ENCODE measurements around the gene RBP2. TPM values are rescaled to one million over a fixed set of nuclear protein-coding genes. Genes with fewer than 3 reads are reported as not detected.
"Not testable (repeated sequence)": the region's sequence is repeated elsewhere in the genome, so short reads cannot be mapped to it uniquely, and the experiment has no call there.

RBP2 gene
- total and polyA plus RNA-seq, 10 of the 15 experiments (the other 5 are each of a cell fraction or from before 2014, with no cell fraction given) = not detected

DNA sequence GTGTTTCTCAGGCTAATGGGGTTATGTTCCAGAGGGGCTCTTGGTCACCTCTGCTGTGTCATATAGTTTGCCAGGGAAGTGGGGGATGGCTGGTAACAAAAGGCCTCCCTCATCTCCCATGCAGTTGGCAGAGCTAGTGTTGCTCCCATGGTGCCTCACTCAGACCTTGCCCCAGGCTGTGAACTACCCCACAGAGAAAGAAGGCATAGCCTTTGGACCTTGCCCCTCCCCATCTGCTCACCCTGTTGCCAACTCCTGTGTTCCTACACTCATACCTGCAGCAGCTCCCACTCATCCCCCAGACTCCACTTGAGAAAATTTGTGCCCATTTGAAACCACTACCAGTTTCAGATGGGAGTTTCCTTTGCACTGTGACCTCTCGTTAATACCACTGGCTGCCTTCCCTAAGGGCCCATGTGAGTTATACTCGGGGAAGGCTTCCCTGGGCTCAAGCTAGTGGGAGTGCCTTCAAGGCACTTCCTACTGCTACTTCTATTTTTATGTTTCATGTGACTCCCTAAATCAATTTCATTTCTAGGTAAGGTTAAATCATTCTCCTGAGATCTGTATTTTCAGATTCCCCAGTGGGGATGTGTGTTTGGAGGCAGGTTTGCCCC is 61.6 kb downstream of the RBP2 start:
- POLR2A ChIA-PET = no interaction called here
- no peaks in the 10 kb centered on the region for H4K20me1 ChIP-seq (ENCODE audit: control insufficient read depth, insufficient read depth)
- DNase-seq (ENCODE audit: low read depth, low spot score) (no peak), ATAC-seq (no peak), FAIRE-seq (no peak)
- CTCF ChIA-PET = no interaction called here
- RAD21 ChIA-PET (ENCODE audit: unreplicated experiment) = no interaction called here
- H3K9me3 ChIP-seq (replicated peaks; ENCODE audit: control insufficient read depth, insufficient read depth, low read length) = no peaks in the 10 kb centered on the region; the same call in 2 of the 3 replicates
- H3K4me3 ChIP-seq = no peak overlapping the region
- H3K4me1 ChIP-seq (ENCODE audit: control insufficient read depth, insufficient read depth, low read length) = no peaks in the 10 kb centered on the region
- SMC1A ChIA-PET (ENCODE audit: uncharacterized antibody, unreplicated experiment) = no interaction called here
- H3K4me2 ChIP-seq (ENCODE audit: control insufficient read depth, insufficient read depth) = no peak overlapping the region
- no peak overlapping the region for H2AFZ ChIP-seq (ENCODE audit: control insufficient read depth, low read depth, low read length)
- no peaks in the 10 kb centered on the region for H3K36me3 ChIP-seq (ENCODE audit: control insufficient read depth in 2 of 2, insufficient read depth in 2 of 2, low read length in 1 of 2)
- intact Hi-C loops (cut with micrococcal nuclease; ENCODE audit: unreplicated experiment) = no loop called here
- no TSS peak for BruUV-seq (replicated peaks)
- no peak overlapping the region for H3K27ac ChIP-seq (ENCODE audit: control insufficient read depth, insufficient read depth)
- WGBS (ENCODE audit: insufficient coverage, insufficient replicate concordance, low lambda C conversion rate, missing lambda C conversion rate) = 38% methylated on average over 2 of the region's 2 CpGs
- TF ChIP-seq SMARCA5 (IDR thresholded peaks at IDR 0.05) = no peak
- H3K27me3 ChIP-seq (replicated peaks in 1 of 2; ENCODE audit: control insufficient read depth in 2 of 2, insufficient read depth in 2 of 2, low read length in 1 of 2) = no peaks in the 10 kb centered on the region
- in situ Hi-C loops (cut with MboI) = no loop called here
- no peak overlapping the region for H3K9ac ChIP-seq (ENCODE audit: control insufficient read depth, insufficient read depth, low read length)
- no peaks in the 10 kb centered on the region for H3K79me2 ChIP-seq (ENCODE audit: control insufficient read depth, insufficient read depth, low read length)

GRCh38 chr3:139412891-139413290 is 63.4 kb downstream of the RBP2 start:
- H4K20me1 ChIP-seq (ENCODE audit: control insufficient read depth, insufficient read depth); H3K27me3 ChIP-seq (replicated peaks in 1 of 2; ENCODE audit: control insufficient read depth in 2 of 2, insufficient read depth in 2 of 2, low read length in 1 of 2); POLR2A ChIA-PET; H3K9ac ChIP-seq (ENCODE audit: control insufficient read depth, insufficient read depth, low read length); intact Hi-C loops (cut with micrococcal nuclease; ENCODE audit: unreplicated experiment); DNase-seq (ENCODE audit: low read depth, low spot score); H3K79me2 ChIP-seq (ENCODE audit: control insufficient read depth, insufficient read depth, low read length); H3K9me3 ChIP-seq (replicated peaks; ENCODE audit: control insufficient read depth, insufficient read depth, low read length); H3K27ac ChIP-seq (ENCODE audit: control insufficient read depth, insufficient read depth); H2AFZ ChIP-seq (ENCODE audit: control insufficient read depth, low read depth, low read length); SMC1A ChIA-PET (ENCODE audit: uncharacterized antibody, unreplicated experiment); ATAC-seq; FAIRE-seq; H3K4me2 ChIP-seq (ENCODE audit: control insufficient read depth, insufficient read depth); H3K36me3 ChIP-seq (ENCODE audit: control insufficient read depth in 2 of 2, insufficient read depth in 2 of 2, low read length in 1 of 2); in situ Hi-C loops (cut with MboI); BruUV-seq (replicated peaks); H3K4me3 ChIP-seq; RAD21 ChIA-PET (ENCODE audit: unreplicated experiment); H3K4me1 ChIP-seq (ENCODE audit: control insufficient read depth, insufficient read depth, low read length): not testable (repeated sequence)
- CTCF ChIA-PET = interaction anchor here (1.7 kb wide), 1 partner anchor 12 kb away, joined by 5 read pairs; no protein-coding TSS in a partner anchor

Other genes with a start within 250 kb of the RBP2 start
- gene MRPS22, start 132.5 kb downstream of the RBP2 start, total RNA-seq (2014; rRNA removed) = 53.9 and 72.4 TPM in 2 replicates
- 77.5 and 86.0 TPM in 2 replicates for gene MRPS22, start 132.5 kb downstream of the RBP2 start, total RNA-seq (2014; rRNA removed; fragmentation: Illumina TruSeq; extraction: Trizol)
- gene MRPS22, start 132.5 kb downstream of the RBP2 start, total RNA-seq (2021) = 44.3 and 48.1 TPM in 2 replicates
- gene MRPS22, start 132.5 kb downstream of the RBP2 start, polyA plus RNA-seq (2011; rRNA removed) = 67.5 and 102 TPM in 2 replicates
- 64.5 and 79.5 TPM in 2 replicates for gene MRPS22, start 132.5 kb downstream of the RBP2 start, polyA plus RNA-seq (2014; fragmentation: Illumina TruSeq; extraction: Trizol)
- gene MRPS22, start 132.5 kb downstream of the RBP2 start, polyA plus RNA-seq (2014; fragmentation: Nextera tagmentation; extraction: Ambion mirVana) = 100 to 1,000 TPM; 117 to 146 TPM
- gene MRPS22, start 132.5 kb downstream of the RBP2 start, polyA plus RNA-seq (2014; rRNA removed) = 63.1 and 72.2 TPM in 2 replicates
- 10 to 100 TPM; 78.2 to 78.5 TPM for gene MRPS22, start 132.5 kb downstream of the RBP2 start, polyA plus RNA-seq (2016; fragmentation: Nextera tagmentation; extraction: Ambion mirVana)
- gene COPB2, start 86.9 kb downstream of the RBP2 start, total RNA-seq (2014; rRNA removed) = 115 and 118 TPM in 2 replicates
- gene COPB2, start 86.9 kb downstream of the RBP2 start, total RNA-seq (2014; rRNA removed; fragmentation: Illumina TruSeq; extraction: Trizol) = 116 and 123 TPM in 2 replicates
- gene COPB2, start 86.9 kb downstream of the RBP2 start, total RNA-seq (2021) = 93.6 and 98.6 TPM in 2 replicates
- gene COPB2, start 86.9 kb downstream of the RBP2 start, polyA plus RNA-seq (2011; rRNA removed) = 120 and 158 TPM in 2 replicates
- 116 and 132 TPM in 2 replicates for gene COPB2, start 86.9 kb downstream of the RBP2 start, polyA plus RNA-seq (2014; fragmentation: Illumina TruSeq; extraction: Trizol)
- 10 to 100 TPM; 51.3 to 79.8 TPM for gene COPB2, start 86.9 kb downstream of the RBP2 start, polyA plus RNA-seq (2014; fragmentation: Nextera tagmentation; extraction: Ambion mirVana)
- 70.4 and 81.1 TPM in 2 replicates for gene COPB2, start 86.9 kb downstream of the RBP2 start, polyA plus RNA-seq (2014; rRNA removed)
- 100 to 1,000 TPM; 142 to 143 TPM for gene COPB2, start 86.9 kb downstream of the RBP2 start, polyA plus RNA-seq (2016; fragmentation: Nextera tagmentation; extraction: Ambion mirVana)
- gene RBP1, start 63.2 kb upstream of the RBP2 start, total RNA-seq (2014; rRNA removed) = 1.6 and 3.1 TPM in 2 replicates
- 1.5 and 2.7 TPM in 2 replicates for gene RBP1, start 63.2 kb upstream of the RBP2 start, total RNA-seq (2014; rRNA removed; fragmentation: Illumina TruSeq; extraction: Trizol)
- 1.7 and 3.1 TPM in 2 replicates for gene RBP1, start 63.2 kb upstream of the RBP2 start, total RNA-seq (2021)
- gene RBP1, start 63.2 kb upstream of the RBP2 start, polyA plus RNA-seq (2011; rRNA removed) = 0.45 and 1.3 TPM in 2 replicates
- 1.3 and 2.6 TPM in 2 replicates for gene RBP1, start 63.2 kb upstream of the RBP2 start, polyA plus RNA-seq (2014; fragmentation: Illumina TruSeq; extraction: Trizol)
- gene RBP1, start 63.2 kb upstream of the RBP2 start, polyA plus RNA-seq (2014; fragmentation: Nextera tagmentation; extraction: Ambion mirVana) = 1 to 10 TPM; 3.0 to 5.0 TPM
- 3.8 TPM in 2 replicates for gene RBP1, start 63.2 kb upstream of the RBP2 start, polyA plus RNA-seq (2014; rRNA removed)
- gene RBP1, start 63.2 kb upstream of the RBP2 start, polyA plus RNA-seq (2016; fragmentation: Nextera tagmentation; extraction: Ambion mirVana) = 1 to 10 TPM; 1.1 to 1.6 TPM
- under 0.01 TPM in 1 of 2 replicates, not detected in the other for gene NMNAT3, start 201.5 kb upstream of the RBP2 start, total RNA-seq (2014; rRNA removed)
- gene NMNAT3, start 201.5 kb upstream of the RBP2 start, total RNA-seq (2014; rRNA removed; fragmentation: Illumina TruSeq; extraction: Trizol) = under 0.01 TPM in 1 of 2 replicates, not detected in the other
- 0.16 TPM in 1 of 2 replicates, not detected in the other for gene NMNAT3, start 201.5 kb upstream of the RBP2 start, total RNA-seq (2021)
- 0.53 and 0.92 TPM in 2 replicates for gene NMNAT3, start 201.5 kb upstream of the RBP2 start, polyA plus RNA-seq (2011; rRNA removed)
- gene NMNAT3, start 201.5 kb upstream of the RBP2 start, polyA plus RNA-seq (2014; fragmentation: Illumina TruSeq; extraction: Trizol) = 0.03 TPM in 1 of 2 replicates, not detected in the other
- not detected for gene NMNAT3, start 201.5 kb upstream of the RBP2 start, polyA plus RNA-seq (2014; fragmentation: Nextera tagmentation; extraction: Ambion mirVana)
- gene NMNAT3, start 201.5 kb upstream of the RBP2 start, polyA plus RNA-seq (2014; rRNA removed) = 0.04 TPM in 1 of 2 replicates, not detected in the other
- under 1 TPM; 0.11 to 0.16 TPM for gene NMNAT3, start 201.5 kb upstream of the RBP2 start, polyA plus RNA-seq (2016; fragmentation: Nextera tagmentation; extraction: Ambion mirVana)

All from GM12878 (cell line).